Tibial nerve (tissue), 4 donors: Measurements from ENCODE around the gene POLA1. TPM values are rescaled to one million over a fixed set of nuclear protein-coding genes. Genes with fewer than 3 reads are reported as not detected.

Source experiments
- DNase-seq, 2 donors: peaks; one replicate each; pipeline ENCODE4 v3.0.0-alpha.2; 2019; ENCODE audit warnings: low spot score in 2 of 2
- H3K27ac ChIP-seq, 4 donors: fragments of 200-600 bp; sonication (generic) in 3 of 4; one replicate each; pipeline ENCODE4 v1.5.1; 2017 to 2019; ENCODE audit warnings: mild to moderate bottlenecking in 1 of 4
- H3K27me3 ChIP-seq, 2 donors: fragments of 200-600 bp; sonication (generic) in 1 of 2; one replicate each; pipeline versions ENCODE4 v1.5.1 to v1.6.0; 2017 to 2019
- H3K36me3 ChIP-seq, 3 donors: fragments of 200-600 bp; sonication (generic); one replicate each; pipeline ENCODE4 v1.5.1; 2018 to 2019
- H3K4me1 ChIP-seq, 4 donors: fragments of 200-600 bp; sonication (generic) in 3 of 4; one replicate each; pipeline ENCODE4 v1.5.1; 2017 to 2019
- H3K4me3 ChIP-seq, 4 donors: fragments of 200-600 bp; sonication (generic) in 3 of 4; one replicate each; pipeline ENCODE4 v1.5.1; 2017 to 2019; ENCODE audit warnings: mild to moderate bottlenecking in 1 of 4, moderate library complexity in 1 of 4
- H3K9me3 ChIP-seq, 4 donors: fragments of 200-600 bp; sonication (generic) in 3 of 4; one replicate each; pipeline ENCODE4 v1.5.1; 2017 to 2019
- EP300 ChIP-seq, 2 donors: sonication (generic); formaldehyde crosslinking; IDR thresholded peaks; one replicate each; pipeline ENCODE4 v1.6.1; 2017; ENCODE audit warnings: antibody characterized with exemption in 2 of 2, mild to moderate bottlenecking in 1 of 2
- POLR2A ChIP-seq, 2 donors: fragments of 450-650 bp; IDR thresholded peaks; one replicate each; pipeline ENCODE4 v1.6.1; 2017; ENCODE audit warnings: antibody characterized with exemption in 2 of 2, mild to moderate bottlenecking in 2 of 2, moderate library complexity in 2 of 2
- WGBS, 2 donors: methylation state at CpG; one replicate each; pipeline ENCODE4 v1.1.5; 2018; 5-methylcytosine and 5-hydroxymethylcytosine counted together
- total RNA-seq, 4 donors: library from RNA; depleted of rRNA; stranded (reverse); fragments of >200 nt; gene quantifications; one replicate each; pipeline ENCODE4 v1.1.0, GENCODE V29; 2016
- TF ChIP-seq, protein P1 (sequence below), 5 experiments: fragments of 200-600 bp in 3 of 5; fragments of 450-650 bp in 2 of 5; sonication (generic) in 3 of 5; IDR thresholded peaks; one replicate each; pipeline ENCODE4 v1.5.1; 2016 to 2019; ENCODE audit warnings: antibody characterized with exemption in 5 of 5, mild to moderate bottlenecking in 3 of 5, moderate library complexity in 2 of 5

Gene POLA1
- total RNA-seq, 4 donors from 2014 or later: 8.6 to 27.8 (median 13.7) TPM

DNA sequence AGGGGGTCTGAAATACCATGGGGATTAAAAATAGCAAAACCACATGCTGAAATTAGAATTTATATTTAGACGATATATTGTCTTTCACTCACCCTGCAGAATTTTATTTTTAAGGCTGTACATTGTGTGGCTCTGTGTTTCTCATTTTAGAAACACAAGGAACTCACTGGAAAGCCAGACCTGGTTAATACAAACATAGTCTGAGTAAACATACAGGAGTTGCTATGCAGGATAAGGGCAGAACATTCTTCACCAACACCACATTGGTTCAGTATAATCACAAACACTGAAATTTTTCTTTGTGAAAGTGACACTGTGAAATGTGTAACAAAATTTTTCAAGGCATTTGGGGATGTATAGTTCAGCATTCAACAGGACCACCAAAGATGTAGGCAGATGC lies 206.5 kb downstream of the POLA1 start:
- 72 to 73% methylated on average over 1 of the region's 1 CpG for WGBS, 2 donors
- no peak for DNase-seq
- Histone ChIP-seq H3K27me3 (no peaks in the 10 kb centered on the region), H3K9me3 (no peaks in the 10 kb centered on the region), H3K4me3 (no peak overlapping the region), H3K4me1 (no peaks in the 10 kb centered on the region), H3K27ac (no peak overlapping the region), H3K36me3 (peaks cover 0 to 3% (median 0%) of the 10 kb centered on the region in 3 donors)
- no peak for TF ChIP-seq EP300 (IDR thresholded peaks at IDR 0.05)
- no peak for TF ChIP-seq POLR2A (IDR thresholded peaks at IDR 0.05)
- TF ChIP-seq, protein P1, sequence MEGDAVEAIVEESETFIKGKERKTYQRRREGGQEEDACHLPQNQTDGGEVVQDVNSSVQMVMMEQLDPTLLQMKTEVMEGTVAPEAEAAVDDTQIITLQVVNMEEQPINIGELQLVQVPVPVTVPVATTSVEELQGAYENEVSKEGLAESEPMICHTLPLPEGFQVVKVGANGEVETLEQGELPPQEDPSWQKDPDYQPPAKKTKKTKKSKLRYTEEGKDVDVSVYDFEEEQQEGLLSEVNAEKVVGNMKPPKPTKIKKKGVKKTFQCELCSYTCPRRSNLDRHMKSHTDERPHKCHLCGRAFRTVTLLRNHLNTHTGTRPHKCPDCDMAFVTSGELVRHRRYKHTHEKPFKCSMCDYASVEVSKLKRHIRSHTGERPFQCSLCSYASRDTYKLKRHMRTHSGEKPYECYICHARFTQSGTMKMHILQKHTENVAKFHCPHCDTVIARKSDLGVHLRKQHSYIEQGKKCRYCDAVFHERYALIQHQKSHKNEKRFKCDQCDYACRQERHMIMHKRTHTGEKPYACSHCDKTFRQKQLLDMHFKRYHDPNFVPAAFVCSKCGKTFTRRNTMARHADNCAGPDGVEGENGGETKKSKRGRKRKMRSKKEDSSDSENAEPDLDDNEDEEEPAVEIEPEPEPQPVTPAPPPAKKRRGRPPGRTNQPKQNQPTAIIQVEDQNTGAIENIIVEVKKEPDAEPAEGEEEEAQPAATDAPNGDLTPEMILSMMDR (IDR thresholded peaks at IDR 0.05): no peak

DNA sequence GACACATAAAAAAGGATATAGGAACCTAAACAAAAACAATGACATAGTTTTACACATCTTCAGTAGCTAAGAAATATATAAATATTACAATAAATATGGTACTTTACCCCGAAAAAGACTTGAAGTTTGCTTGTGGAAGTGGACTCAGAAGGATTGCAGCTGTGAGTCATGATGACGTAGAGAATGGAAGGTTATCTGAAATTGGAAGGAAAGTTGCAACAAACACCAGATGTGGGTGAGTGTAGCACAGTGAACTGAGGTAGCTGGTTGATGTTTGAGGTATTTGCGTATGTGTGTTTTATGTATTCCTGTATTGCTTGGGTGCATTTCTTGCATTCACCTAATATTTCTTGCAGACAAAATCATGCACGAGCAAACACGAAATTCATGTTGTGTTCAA lies 209.1 kb downstream of the POLA1 start:
- 76 to 94% methylated on average over 5 of the region's 5 CpGs for WGBS, 2 donors

DNA sequence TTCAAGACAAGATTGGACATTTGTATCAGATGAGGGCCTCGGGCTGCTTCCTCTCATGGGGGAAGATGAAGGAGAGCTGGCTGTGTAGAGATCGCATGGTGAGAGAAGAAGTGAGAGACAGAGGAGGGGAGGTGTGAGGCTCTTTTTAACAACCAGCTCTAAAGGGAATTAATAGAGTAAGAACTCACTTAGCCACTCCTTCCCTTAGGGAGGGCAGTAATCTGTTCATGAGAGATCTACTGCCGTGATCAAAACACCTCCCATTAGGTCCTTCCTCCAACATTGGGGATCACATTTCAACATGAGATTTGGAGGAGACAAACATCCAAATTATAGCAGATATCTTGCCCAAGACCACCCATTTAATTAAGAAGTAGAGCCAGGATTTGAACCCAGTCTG lies 225.0 kb downstream of the POLA1 start:
- DNase-seq: no peak
- Histone ChIP-seq H3K4me3 (no peak overlapping the region), H3K27ac (no peak overlapping the region), H3K9me3 (no peaks in the 10 kb centered on the region), H3K36me3 (no peaks in the 10 kb centered on the region), H3K4me1 (no peaks in the 10 kb centered on the region), H3K27me3 (no peaks in the 10 kb centered on the region)
- WGBS, 2 donors: 81 to 87% methylated on average over 3 of the region's 3 CpGs
- TF ChIP-seq POLR2A (IDR thresholded peaks at IDR 0.05): no peak

More for the DNA sequence above, 209.1 kb downstream of the POLA1 start:
- H3K4me1 ChIP-seq: no peaks in the 10 kb centered on the region
- H3K27ac ChIP-seq: no peak overlapping the region
- DNase-seq: no peak
- H3K9me3 ChIP-seq: no peaks in the 10 kb centered on the region
- H3K27me3 ChIP-seq: no peaks in the 10 kb centered on the region
- no peaks in the 10 kb centered on the region for H3K36me3 ChIP-seq
- H3K4me3 ChIP-seq: no peak overlapping the region
- TF ChIP-seq POLR2A (IDR thresholded peaks at IDR 0.05): no peak

DNA sequence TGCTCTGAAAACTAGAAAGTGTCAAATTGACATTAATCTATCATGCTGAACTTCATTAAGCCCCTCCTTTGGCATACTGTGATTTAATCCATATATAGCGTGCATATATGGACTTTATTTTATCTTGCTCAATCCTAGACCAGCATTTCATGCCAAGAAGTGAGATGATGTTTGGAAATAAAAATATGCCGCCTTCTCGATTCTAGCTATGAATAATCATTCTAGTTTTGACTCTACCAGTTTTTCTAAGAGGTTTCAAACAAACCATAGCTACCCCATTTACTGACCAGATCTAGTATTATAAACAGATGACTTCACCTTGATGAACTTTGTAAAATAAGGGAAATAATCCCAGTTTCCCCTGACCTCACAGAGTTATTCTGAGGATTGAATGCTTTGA lies 227.1 kb downstream of the POLA1 start:
- Histone ChIP-seq H3K27ac (no peak overlapping the region), H3K4me3 (no peak overlapping the region), H3K9me3 (no peaks in the 10 kb centered on the region), H3K36me3 (no peaks in the 10 kb centered on the region), H3K27me3 (no peaks in the 10 kb centered on the region), H3K4me1 (no peaks in the 10 kb centered on the region)
- 83 to 94% methylated on average over 3 of the region's 3 CpGs for WGBS, 2 donors
- DNase-seq: no peak
- no peak for TF ChIP-seq POLR2A (IDR thresholded peaks at IDR 0.05)
- TF ChIP-seq, protein P1 (IDR thresholded peaks at IDR 0.05): no peak
- no peak for TF ChIP-seq EP300 (IDR thresholded peaks at IDR 0.05)

DNA sequence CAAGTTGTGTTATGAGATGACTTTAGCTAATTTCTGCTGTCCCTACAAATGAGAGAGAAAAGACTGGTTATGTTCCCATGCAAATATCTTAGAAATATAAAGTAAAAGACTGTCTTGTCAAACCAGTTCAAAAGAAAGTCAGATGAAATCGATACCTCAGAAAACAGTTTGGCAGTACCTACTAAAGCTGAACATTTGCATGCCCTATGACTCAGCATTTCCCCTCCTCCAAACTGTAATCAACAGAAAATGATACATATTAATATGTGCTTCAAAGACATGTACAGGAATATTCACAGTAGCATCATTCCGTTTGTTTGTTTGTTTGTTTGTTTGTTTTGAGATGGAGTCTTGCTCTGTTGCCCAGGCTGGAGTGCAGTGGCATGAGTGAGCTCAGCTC lies 231.7 kb downstream of the POLA1 start:
- no peaks in the 10 kb centered on the region for H3K36me3 ChIP-seq
- no peak for DNase-seq
- 78 to 87% methylated on average over 2 of the region's 2 CpGs for WGBS, 2 donors

DNA sequence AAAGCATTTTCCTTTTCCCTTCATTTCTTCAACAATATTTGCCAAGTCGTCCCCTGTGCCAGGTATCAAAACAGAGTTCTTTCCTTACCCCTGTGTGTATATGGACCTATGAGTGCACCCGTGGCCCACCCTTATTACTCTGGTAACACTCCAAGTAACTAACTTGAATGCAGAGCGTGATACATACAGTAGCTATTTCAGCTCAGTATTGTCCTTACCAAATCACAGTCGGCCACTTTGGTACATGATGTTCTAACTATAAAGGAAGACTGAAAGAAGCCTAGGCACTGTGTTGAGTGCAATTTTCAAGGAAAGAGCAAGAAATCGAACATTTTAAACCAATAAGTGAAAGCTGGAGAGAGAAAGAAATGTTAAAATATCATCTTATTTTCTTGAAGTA lies 233.7 kb downstream of the POLA1 start:
- Histone ChIP-seq H3K4me3 (no peak overlapping the region), H3K36me3 (no peaks in the 10 kb centered on the region), H3K27ac (no peak overlapping the region), H3K9me3 (no peaks in the 10 kb centered on the region), H3K27me3 (no peaks in the 10 kb centered on the region), H3K4me1 (no peaks in the 10 kb centered on the region)
- 71 to 92% methylated on average over 5 of the region's 5 CpGs for WGBS, 2 donors
- no peak for TF ChIP-seq POLR2A (IDR thresholded peaks at IDR 0.05)
- TF ChIP-seq EP300 (IDR thresholded peaks at IDR 0.05): no peak
- TF ChIP-seq, protein P1 (IDR thresholded peaks at IDR 0.05): no peak
- DNase-seq: no peak

More for the DNA sequence above, 231.7 kb downstream of the POLA1 start:
- no peaks in the 10 kb centered on the region for H3K9me3 ChIP-seq
- no peaks in the 10 kb centered on the region for H3K27me3 ChIP-seq
- H3K4me1 ChIP-seq: no peaks in the 10 kb centered on the region
- no peak overlapping the region for H3K27ac ChIP-seq
- H3K4me3 ChIP-seq: no peak overlapping the region
- TF ChIP-seq POLR2A (IDR thresholded peaks at IDR 0.05) (no peak), EP300 (IDR thresholded peaks at IDR 0.05) (no peak)
- TF ChIP-seq, protein P1 (IDR thresholded peaks at IDR 0.05): no peak
